RKO (cell line): Measurements from ENCODE around the gene CXXC5.

Source experiments
- DNase-seq: peaks from one replicate; pipeline ENCODE4 v3.0.0-alpha.2; 2016; ENCODE audit warnings: low spot score

CXXC5 gene

DNA sequence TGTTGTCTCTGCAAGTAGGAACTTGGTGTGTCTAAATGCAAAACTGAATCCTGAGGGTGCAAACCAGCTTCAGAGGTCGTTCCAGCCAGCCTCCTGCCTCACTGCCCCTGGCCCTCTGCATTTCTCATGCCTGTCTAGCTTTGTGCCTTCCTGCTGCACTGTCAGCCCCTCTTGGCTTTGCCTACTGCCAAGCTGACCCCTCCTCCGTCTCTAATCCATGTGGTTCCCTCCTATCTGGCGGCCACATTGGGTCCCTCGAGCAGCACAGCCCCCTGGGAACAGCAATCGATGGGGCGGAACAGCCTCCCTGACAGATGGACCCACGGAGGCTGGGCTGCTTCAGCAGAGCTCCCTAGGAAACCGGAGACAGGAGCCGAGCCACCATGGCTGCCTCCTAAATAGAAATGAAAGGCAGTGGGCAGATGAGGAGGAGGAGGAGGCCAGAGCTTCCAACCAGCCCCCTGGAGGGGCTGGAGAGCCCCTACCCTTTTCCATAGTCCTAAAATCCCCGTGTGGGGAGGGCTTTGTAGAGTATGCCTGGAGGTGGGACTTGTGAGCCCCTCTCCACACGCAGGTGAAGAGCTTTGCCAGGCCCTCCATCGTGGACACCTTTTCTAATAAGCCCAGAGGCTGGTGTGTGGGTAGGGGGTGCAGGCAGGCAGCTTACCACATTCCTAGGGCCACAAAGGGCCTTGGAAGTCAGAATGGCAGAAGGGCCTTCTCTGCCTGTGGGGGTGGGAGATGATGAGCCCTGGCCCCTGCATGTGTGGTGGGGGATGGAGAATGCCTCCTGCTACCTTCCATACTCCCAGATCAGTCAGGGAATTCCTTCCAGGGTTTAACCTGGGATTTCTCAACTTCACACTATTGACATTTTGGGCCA, 9.2 kb upstream of the CXXC5 start:
- no peak for DNase-seq

DNA sequence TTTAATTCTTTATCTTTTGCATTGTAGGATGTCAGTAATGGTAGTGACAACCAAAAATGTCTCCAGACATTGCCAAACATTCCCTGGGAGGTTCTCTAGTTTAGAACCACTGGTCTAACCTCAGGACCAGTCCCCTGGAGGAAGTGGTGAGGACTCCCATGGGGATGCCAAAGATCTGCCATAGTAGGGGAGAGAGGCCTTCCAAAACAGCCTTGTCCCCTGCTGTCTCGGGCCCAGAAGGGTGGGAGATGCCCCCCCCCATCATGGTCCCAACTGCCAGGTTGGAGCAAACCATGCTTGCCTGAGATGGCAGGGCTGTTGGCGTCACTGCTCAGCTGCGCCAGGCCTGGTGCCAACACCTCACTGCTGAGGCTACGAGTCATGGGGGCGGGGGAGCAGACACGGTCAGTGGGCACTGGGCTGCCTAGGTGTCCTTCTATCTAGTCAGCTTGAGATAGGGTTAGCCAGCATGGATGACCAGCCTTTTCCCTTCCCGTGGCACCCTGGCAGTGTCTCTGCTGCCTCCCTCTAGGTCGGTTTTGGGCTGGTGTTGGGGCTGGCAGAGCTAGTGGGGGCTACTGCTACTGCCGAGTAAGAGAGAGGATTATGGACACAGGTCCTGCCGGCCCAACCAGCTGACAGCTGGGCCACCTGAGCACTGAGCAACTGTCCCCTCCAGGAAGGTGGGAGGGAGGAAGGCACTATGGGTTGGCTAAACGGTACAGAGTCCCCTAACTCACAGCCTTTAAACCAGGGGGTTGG, 8.3 kb upstream of the CXXC5 start:
- DNase-seq: no peak

DNA sequence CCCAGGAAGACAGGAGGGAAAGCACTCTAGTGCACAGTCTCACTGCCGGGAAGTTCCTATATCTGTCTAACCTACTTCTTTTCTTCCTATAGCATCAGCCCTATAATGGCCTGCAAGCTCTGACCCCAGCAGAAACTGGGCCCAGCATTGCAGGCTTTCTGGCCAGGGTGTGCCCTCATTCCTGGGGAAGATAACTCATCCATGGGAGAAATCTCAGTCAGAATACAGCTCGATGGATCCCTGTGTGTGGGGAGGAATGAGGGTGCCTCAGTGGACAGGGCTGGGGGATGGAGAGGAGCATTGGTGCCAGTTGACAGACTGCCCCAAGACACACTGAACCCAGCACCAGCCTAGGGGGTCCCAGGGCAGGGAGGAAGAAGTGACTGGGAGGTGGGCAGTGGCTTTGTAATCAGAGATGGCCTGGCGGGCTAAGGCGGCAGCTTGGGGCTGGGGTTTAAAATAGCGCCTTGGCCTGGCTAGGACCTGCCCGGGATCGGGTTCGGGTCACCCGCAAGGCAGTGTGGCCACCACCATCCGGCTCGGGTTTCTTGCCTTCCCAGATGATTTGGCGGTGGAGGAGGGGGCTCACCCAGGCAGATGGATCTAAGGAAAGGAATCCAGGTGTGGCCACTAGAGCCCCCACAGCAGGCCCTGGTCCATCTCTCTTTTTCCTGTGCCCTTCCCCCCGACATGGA, 7.6 kb upstream of the CXXC5 start:
- no peak for DNase-seq

DNA sequence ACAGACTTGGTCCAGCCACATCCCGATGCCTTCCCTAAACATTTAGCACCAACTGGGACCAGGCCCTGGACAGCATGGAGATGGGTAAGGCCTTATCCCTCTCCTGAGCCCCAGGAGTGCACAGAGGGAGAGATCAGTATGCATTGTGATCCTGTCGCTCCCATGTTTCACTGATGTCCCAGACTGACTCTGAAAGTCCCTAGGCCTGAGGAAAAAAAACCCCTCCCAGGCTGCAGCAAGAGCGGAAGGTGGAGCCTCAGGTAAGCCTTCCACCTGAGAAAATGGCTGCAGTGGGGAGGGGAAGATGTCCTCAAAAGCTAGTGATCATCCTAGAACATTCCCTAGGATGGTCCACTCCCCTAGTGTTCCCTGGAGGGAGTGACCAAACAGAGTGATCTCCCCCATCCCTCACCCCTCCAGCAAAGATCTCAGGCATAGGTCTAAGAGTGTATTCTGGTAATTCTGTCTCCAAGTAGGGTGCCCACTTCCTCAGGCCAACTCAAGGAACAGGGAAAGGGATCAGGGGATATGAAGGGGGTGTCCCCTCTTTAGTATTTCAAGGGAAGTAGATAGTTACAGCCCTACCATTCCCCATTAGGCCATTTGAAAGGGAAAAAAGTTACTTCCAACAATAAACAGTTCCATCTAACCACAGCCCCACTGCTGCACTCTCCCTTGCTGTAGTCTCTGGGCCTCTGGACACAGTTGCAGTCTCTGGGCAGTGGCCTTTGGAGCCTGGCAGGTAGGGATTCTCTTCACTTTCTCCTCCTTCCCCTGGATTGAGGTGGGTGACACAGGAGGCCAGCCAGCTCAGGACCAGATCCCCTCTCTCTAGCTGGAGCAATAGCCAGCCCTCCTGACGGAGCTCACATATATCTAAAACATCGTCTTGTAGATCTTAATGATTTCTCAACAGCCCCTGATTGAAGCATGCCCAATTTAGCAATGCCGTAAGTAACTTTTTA, 6.8 kb upstream of the CXXC5 start:
- no peak for DNase-seq

DNA sequence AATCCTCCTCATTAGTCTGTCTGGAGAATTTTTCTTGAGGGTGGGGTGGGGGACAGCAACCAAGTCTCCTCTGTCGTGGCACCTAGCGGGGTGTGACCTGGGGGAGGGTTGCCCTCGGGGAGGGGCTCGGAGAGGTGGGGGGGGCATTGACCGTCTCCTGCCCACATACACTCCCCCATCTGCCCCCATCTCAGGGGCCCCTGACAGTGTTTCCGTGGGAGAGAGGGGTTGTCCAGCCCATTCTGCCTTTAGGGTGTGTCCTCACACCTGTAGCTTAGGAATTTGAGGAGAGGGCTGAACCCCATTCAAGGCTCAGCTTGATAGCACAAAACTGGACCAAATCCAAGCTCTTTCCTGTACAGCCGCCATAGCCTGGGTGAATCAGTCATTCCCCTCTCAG, 5.9 kb upstream of the CXXC5 start:
- DNase-seq: no peak

DNA sequence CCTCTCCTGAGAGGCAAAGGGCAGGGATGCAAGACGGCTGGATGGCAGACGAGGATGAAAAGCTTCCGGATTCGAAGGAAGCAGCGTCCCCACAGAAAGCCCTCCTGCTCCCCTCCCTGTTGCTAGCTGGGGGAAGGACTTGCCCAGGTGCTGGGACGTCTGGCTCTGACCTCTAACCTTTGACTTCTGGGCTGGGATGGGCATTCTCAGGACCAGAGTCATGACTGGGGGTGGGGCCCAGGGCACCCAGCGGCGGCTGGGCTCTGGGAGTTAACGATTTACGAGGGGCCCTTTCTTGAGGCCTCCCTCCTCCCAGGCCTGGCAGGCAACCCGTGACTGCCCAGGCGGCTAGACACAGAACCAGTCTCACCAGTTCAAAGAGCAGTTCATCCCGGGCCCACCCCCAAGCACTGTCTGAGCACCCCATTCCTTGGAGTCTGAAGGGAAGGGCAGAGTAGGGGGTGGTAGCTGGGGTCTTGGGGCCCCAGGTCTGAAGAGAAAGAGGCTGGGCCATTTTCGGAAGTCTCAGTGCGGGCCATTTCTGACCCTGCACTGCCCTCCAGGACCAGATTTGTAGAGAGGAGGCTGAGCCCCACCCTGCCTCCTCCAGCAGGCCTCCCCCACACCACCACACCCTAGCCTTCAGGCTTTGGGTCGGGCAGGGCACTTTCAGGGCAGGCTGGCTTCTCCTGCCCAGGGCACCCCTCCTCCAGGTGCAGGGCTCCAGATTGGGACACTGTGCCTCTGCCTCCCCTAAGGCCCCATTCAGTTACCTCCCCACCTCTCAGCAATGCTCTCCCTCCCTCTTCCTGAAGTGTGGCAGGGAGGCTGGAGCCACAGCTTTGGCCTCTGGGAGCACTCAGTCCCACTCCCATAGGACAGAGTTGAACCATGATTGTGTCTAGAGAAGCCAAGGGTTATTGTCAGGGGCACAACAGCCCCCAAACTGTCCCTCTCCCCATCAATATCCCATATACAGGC, 5.0 kb upstream of the CXXC5 start:
- no peak for DNase-seq

DNA sequence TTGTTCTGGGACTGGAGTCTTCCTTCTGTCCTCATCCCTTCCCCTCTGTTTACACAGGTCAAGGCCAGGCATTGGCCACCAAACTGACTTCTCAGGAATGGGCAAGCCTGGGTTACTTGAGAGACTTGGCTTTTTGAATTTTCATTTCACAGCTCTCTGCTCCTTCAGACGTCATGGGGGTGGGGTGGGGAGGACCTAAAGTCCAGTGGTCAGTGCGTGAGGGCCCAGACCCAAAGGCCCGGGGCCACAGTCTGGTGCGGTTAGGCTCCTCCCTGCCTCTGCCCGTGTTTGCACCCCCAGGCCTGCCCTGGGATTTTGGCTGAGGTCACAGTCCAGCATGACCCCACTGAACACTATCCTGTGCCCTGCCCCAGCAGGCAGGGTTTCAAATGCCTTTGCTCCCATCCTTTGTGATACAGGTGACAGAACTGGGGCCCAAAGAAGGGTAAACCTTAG, 4.1 kb upstream of the CXXC5 start:
- no peak for DNase-seq

DNA sequence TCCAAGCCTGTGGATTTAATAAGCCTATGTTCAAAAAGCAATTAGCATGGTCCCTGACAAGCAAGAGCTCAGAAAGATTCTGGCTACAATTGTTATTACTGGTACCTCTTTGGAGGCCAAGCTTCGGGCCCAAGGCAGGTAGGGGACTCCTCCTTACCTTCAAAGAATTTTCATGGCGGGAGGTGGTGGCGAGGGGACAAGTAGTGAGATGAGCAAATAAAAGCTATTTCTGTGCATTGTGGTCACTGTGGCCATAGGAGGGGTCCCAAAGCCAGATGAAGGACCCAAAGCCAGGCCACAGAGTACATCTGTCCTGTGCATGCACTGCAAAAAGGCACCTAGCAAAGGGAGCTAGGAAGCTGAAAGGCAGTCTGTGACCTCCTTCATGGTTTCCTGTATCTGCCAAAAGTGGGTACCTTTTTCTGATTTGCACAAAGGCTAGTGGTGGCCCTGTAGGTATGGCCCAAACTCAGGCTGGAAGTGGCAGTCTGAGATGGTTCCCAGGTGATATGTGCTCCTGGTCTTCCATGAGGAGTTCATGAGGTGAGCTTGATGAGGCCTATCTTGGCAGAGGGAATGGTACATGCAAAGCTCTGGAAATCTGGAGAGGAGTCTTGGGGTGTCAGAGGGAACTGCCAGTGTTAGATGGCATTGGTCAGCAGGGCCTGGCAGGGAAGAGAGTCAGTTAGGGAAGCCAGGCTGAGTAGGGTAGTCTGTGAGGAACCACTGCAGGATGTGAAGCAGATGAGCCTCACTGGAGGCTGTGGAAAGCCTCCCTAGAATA, 3.3 kb upstream of the CXXC5 start:
- no peak for DNase-seq

DNA sequence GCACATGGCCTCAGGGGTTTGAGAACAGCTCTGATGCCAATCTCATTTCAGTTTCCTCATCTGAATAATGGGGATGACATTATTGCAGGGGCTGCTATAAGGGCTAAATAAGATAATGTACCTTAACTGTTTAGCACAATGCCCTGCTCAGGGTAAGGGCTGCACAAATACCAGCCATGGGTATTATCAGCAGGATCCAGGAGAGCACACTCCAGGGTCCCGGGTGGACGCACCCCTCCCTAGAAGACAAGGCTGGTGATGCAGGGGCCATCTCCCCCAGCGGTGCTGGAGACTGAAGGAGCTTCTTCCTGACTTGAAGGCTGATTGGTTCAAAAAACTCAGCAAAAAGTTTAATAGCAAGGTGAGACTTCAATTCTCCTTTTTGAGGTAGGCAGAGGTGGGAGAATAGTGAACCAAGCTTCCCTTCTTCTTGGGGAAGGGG, 2.7 kb upstream of the CXXC5 start:
- no peak for DNase-seq

DNA sequence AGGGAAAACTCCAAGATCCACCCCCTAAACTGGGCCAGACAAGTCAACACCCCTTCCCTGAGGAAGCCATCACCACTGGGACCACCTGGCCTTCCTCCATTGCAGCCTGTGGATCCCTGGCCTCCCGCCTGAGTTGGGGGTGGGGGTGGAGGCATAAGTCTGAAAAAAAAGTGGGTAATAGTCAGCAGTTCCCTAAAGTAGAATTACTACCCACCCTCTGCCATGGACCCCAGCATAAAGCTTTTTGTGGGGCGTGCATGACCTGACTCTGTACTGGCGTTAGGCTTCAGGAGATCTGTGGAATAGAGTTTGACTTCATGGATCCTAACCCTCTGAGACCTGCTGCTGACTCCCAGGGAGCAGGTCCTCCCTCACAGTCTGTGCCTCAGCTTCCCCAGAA, 2.0 kb upstream of the CXXC5 start:
- DNase-seq: no peak

DNA sequence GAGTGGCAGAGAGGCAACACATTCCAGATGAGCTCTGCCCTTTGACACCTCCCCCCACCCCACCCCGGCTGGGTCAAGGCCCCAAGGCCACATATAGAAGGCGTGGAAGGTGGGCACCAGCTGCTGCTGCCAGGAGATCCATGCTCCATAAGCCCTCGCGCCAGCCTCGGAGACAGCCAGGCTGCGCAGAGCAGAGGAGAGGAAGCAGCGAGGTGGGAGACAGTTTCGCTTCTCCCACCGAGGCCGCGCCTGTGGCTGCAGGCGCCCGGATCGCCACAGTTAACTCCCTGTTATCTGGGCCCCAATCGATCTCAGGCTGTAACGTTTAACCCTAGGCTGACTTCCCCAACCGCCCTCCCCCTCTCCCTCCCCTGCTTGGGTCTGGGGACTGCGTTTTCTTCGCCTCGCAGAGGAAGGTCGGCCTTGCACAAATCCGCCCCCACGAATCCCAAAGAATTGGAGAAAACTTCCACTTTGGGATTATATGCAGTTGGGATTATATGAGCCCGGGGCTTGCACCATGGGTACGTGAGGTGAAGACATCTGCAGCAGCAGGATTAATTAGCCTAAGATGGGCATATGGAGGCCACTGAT, 1.1 kb upstream of the CXXC5 start:
- no peak for DNase-seq

DNA sequence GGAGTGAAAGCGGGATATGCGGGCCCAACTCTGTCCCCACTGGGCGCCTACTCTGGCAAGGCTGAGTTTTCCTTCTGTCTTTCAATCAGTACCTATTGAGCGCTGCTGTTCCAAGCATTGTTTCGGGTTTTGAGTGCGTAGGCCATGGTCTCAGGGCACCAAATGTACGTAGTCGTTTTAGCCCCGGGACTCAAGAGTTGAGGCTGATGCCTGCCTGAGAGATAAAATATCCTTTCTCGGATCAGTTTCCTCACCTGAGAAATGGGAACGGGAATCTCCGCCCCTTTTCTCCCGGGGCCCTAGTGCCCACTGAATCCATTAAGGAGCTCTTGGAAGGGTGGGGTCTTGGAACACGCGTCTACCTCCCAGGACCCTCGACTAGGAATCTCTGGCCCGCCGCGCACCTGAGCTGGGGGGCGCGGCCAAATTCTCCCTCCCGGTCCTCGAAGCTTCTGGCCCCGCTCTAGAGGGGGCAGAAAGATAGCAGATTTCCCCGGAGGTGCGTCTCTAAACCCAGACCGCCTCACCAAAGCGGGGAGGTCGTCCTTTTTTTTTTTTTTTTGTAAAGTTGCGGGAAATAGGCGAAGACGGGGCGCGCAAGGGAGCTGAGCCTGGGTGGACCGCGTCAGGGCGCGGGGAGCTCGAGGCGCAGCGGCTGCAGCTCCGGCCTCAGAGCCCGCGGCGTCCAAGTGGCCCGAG, 494 bp upstream of the CXXC5 start:
- DNase-seq: no peak

DNA sequence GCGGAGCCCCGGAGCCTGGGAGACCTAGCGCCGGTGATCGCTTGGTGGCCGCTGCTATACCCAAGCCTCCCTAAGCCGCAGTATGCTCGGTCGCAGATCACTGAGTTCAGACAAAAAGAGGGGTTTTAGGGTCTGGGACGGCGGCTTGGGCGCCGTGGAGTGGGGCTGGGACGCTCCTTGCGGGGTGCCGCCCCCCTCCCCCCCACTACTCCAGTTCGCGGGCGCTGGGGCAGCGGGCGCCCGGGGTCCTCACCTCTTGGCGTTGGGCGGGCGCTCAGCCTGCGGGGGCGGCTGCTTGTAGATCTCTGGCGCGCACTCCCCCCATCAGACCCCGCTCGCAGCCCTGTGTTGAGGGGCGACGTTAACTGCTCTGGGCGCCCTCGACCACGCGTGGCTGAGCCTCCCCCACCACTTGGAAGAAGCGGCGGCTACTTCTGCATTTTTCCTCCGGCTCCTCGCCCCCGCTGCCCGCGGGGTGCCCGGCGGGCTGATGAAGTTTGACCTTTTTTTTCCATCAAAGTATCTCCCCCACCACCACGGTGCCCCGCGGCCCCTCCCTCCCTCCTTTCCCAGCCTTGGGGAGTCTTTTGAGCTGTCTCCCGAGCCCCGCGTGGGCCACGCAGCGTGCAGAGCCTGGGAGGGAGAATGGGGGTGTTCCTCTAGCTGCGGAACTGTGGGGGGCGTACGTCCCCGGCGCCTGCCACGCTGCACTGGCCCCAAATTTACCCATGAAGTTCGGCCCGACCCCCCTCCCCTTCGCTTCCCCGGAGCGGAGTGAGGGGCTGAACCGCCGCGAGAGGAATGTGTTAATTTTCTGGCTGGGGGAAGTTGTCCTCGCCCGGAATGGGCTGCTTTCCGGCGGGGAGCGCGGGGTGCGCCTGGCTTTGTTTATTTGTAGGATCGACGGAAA, 1.2 kb downstream of the CXXC5 start:
- peak; percentile 11 for DNase-seq

DNA sequence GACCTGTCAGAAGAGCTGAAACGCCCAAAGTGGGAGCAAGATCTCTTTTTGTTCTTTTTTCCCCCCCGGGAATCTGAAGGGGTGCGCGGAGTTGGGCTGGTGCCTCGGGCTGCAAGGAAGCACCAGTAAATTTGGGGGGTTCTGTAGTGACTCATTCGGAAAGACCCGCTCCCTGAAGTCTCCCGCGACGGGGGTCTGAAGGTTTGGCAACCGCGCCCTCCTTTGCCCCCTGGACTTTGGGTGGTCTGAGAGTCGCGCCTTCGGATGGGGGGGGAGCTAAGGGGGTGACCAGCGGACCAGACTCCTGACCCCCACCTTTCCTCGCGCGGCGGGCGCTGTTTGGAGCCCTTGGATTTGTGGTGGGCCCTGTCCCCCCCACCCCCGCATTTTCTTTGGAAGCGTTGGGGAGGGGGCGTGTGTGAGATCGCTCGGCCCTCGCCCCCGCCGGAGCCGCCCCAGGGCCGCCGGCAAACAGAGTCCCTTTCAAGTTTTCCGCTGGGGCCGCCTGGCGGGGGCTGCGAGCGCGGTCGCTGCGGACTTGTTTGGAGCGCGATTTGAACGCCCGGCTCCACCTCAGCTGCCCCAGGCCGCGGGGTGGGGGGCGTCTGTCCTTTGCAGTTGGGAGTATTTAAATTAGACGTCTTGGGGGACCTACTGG, 2.0 kb downstream of the CXXC5 start:
- no peak for DNase-seq

DNA sequence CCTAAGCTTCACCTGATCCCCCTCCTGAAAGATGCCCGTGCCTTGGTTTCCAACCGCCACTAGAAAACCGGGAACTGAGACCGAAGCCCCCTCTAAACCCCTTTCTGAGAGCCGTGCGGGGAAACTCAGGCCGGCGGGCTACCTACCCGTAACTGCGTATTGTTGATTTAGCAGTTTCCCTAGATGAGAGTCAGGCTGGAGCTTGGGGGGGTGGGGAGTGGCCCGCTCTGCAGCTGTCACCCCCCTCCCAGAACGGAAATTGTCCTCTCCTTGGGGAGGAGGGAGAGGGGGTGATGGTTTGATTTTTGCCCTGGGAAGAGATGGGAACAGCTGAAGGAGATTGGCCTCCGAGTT, 2.5 kb downstream of the CXXC5 start:
- DNase-seq: no peak

DNA sequence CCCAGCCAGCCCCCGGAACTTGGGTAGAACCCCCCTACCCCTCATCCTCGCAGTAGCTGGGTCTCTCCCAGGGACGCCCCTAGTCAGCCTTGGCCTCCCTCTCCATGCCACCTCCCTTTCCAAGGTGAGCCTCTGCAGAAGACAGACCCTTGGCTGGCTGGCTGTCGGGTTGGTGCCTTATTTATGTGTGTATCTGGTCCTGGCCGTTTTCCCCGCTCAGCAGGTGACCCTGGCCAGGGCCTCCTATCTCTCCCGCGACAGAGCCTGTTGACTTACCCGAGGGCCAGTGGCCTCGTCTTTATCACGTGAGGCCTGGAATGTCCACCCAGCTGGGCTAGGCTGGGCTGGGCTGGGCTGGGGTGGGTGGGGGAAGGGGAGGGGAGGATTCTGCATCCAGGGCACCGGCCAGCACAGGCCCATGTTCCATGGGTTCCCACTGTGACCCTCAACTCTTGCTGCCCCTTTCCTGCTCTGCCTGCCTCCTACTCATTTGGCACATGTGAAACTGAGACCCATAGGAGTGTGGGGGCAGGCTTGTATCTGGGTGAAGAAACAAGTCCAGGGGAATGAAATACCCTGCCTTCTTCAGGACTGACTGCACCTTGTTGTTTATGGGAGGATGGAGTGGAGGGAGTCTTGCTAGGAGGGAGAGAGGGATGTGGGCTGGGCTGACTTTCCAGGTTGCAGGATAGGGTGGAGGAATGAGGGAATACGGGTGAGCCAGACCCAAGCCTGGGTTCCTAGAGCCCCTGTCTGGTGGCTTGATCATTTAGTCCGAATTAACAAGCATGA, 3.1 kb downstream of the CXXC5 start:
- no peak for DNase-seq
